Osteocyte (in vitro differentiated cells): ENCODE measurements around the gene CEMIP. TPM values are rescaled to one million over a fixed set of nuclear protein-coding genes. Genes with fewer than 3 reads are reported as not detected.

Experiments used
- DNase-seq: peaks from one replicate; pipeline ENCODE4 v3.0.0; 2021; ENCODE audit warnings: mixed read lengths; ENCODE audit not compliant: unreplicated experiment; ENCODE audit errors: extremely low spot score
- H3K27ac Mint-ChIP-seq: one replicate; pipeline ENCODE4 v1.8.0; 2021; ENCODE audit warnings: mild to moderate bottlenecking, mixed read lengths; ENCODE audit not compliant: unreplicated experiment
- H3K27me3 Mint-ChIP-seq: one replicate; pipeline ENCODE4 v1.8.0; 2021; ENCODE audit warnings: mixed read lengths; ENCODE audit not compliant: unreplicated experiment
- H3K36me3 Mint-ChIP-seq: one replicate; pipeline ENCODE4 v1.8.0; 2021; ENCODE audit warnings: mixed read lengths; ENCODE audit not compliant: unreplicated experiment
- H3K4me1 Mint-ChIP-seq: one replicate; pipeline ENCODE4 v1.8.0; 2021; ENCODE audit warnings: mixed read lengths; ENCODE audit not compliant: unreplicated experiment
- H3K4me3 Mint-ChIP-seq: one replicate; pipeline ENCODE4 v1.8.0; 2021; ENCODE audit warnings: mild to moderate bottlenecking, moderate library complexity, mixed read lengths; ENCODE audit not compliant: unreplicated experiment
- H3K9me3 Mint-ChIP-seq: one replicate; pipeline ENCODE4 v1.8.0; 2021; ENCODE audit warnings: mixed read lengths; ENCODE audit not compliant: unreplicated experiment
- total RNA-seq: library from RNA; stranded (reverse); gene quantifications from 2 replicates; pipeline ENCODE4 v1.2.1, GENCODE V29; 2021
- TF ChIP-seq, protein P1 (sequence below): fragments of 200-600 bp; sonication (generic); IDR thresholded peaks from 2 replicates; pipeline ENCODE4 v1.5.0; 2021; ENCODE audit warnings: antibody characterized with exemption, mild to moderate bottlenecking, moderate library complexity

Gene CEMIP
- total RNA-seq, 1 donor from 2014 or later = 445 TPM

DNA sequence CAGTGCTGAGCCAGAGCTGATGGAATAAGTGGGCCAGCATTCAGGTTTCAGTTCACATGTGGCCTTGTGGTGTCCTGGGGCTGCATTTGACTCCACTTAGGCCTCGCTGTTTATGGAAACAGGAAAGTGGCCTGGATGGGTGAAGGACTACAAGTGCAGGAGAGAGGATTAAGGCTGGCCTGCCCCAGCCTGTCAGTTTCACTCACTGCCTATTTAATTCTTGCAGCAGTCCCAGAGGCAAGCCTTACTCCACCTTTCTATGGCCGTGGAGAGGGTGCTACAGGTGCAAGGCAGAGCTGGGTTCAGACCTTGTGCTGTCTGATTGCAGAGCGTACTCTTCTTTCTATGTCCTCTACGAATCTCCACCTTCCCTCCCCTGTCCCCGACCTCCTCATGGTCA, 46.4 kb upstream of the CEMIP start:
- no peak for DNase-seq
- Mint-ChIP-seq H3K27ac (no peak overlapping the region), H3K4me1 (peaks cover 7% of the 10 kb centered on the region), H3K4me3 (no peak overlapping the region), H3K27me3 (no peaks in the 10 kb centered on the region), H3K36me3 (peaks cover 7% of the 10 kb centered on the region), H3K9me3 (no peaks in the 10 kb centered on the region)
- TF ChIP-seq, protein P1, sequence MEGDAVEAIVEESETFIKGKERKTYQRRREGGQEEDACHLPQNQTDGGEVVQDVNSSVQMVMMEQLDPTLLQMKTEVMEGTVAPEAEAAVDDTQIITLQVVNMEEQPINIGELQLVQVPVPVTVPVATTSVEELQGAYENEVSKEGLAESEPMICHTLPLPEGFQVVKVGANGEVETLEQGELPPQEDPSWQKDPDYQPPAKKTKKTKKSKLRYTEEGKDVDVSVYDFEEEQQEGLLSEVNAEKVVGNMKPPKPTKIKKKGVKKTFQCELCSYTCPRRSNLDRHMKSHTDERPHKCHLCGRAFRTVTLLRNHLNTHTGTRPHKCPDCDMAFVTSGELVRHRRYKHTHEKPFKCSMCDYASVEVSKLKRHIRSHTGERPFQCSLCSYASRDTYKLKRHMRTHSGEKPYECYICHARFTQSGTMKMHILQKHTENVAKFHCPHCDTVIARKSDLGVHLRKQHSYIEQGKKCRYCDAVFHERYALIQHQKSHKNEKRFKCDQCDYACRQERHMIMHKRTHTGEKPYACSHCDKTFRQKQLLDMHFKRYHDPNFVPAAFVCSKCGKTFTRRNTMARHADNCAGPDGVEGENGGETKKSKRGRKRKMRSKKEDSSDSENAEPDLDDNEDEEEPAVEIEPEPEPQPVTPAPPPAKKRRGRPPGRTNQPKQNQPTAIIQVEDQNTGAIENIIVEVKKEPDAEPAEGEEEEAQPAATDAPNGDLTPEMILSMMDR = no peak

DNA sequence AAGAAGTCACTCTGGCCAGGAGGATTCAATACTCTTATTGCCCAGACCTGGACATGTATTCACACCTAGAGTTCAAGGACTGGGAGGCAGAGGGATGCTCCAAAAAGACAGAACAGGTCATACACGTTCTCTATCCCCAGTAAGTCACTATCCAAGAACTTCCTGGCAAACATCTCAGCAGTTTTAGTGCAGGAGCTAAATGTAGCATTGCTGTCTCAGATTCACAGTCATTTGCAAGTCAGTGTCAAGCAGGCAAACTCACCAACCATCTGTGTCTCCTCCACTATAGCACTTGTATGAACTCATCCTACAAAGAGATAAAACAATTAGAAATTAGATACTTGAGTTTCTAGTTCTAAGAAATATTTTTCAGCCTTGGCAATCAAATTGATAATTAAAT, 45.7 kb upstream of the CEMIP start:
- Mint-ChIP-seq H3K4me3 (no peak overlapping the region), H3K4me1 (peaks cover 7% of the 10 kb centered on the region), H3K36me3 (peaks cover 11% of the 10 kb centered on the region), H3K9me3 (no peaks in the 10 kb centered on the region), H3K27me3 (no peaks in the 10 kb centered on the region), H3K27ac (no peak overlapping the region)
- TF ChIP-seq, protein P1 = no peak
- no peak for DNase-seq

DNA sequence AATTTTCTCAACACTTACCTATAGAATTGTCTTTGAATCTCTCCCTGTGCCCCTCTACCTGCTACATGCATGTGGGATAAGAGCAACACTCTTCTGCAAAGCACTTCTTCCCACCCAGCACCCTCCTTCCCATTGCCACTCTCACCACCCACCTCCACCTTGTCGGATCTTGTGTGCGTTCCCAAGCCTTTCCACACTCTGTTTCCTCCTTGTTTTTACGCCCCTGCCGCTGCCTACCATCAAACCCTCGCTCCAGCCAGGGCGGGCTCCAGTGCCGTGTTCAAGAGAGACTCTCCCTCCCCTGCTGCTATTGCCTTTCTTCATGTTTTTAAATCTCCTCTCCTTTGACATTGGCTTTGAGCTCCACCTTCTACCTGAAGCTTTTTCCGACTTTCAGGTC, 43.8 kb upstream of the CEMIP start:
- TF ChIP-seq, protein P1 = no peak
- Mint-ChIP-seq H3K36me3 (peaks cover 22% of the 10 kb centered on the region), H3K9me3 (peaks cover 4% of the 10 kb centered on the region), H3K4me3 (no peak overlapping the region), H3K27me3 (no peaks in the 10 kb centered on the region), H3K4me1 (peaks cover 12% of the 10 kb centered on the region), H3K27ac (no peak overlapping the region)
- no peak for DNase-seq

DNA sequence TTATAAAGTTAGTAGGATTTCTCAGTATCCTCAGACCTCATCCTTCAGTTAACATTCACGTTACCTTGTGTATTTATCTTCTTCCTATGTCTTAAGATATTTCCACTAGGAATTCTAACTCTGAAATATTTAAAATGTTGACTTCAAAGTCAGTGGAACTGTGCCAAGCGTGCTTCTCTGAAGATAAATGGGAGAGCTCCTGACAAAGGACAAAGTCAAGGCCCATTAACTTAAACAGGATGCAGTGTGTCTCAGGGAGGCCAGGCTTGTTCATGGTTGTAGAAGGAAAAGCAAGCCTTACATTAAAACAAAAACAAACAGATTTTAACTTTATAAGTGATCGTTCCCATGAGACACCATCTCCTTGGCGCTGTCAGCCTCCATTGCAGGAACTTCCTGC, 42.6 kb upstream of the CEMIP start:
- Mint-ChIP-seq H3K27me3 (no peaks in the 10 kb centered on the region), H3K4me3 (no peak overlapping the region), H3K9me3 (peaks cover 4% of the 10 kb centered on the region), H3K4me1 (peaks cover 12% of the 10 kb centered on the region), H3K27ac (no peak overlapping the region), H3K36me3 (peaks cover 22% of the 10 kb centered on the region)
- DNase-seq = no peak
- TF ChIP-seq, protein P1 = no peak

DNA sequence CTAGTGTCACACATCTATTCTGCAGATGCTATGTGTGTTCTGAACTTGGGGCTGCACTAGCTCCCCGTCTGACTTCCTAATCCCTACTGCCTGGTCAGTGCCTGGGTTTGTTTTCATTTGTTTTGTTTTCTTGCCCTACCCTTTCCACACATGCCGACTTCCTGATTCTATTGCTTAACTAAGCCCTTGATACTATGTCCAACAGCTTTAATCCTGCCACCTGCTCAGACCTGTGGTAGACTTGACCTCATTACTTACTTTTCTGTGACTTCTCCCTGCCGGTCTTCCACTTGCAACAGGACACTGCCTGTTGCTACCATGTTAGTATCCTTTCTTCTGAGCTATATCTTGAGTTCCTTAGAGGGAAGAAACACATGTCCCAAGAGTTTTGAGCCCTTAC, 39.3 kb upstream of the CEMIP start:
- H3K27ac Mint-ChIP-seq = no peak overlapping the region
- H3K4me3 Mint-ChIP-seq = no peak overlapping the region
- no peaks in the 10 kb centered on the region for H3K27me3 Mint-ChIP-seq
- DNase-seq = no peak
- TF ChIP-seq, protein P1 = no peak
- H3K36me3 Mint-ChIP-seq = peaks cover 22% of the 10 kb centered on the region
- peaks cover 4% of the 10 kb centered on the region for H3K9me3 Mint-ChIP-seq
- peaks cover 46% of the 10 kb centered on the region for H3K4me1 Mint-ChIP-seq
